ENCODE data around the gene UPB1. TPM values are rescaled to one million over a fixed set of nuclear protein-coding genes. Genes with fewer than 3 reads are reported as not detected.

UPB1 gene
- total and polyA plus RNA-seq, 10 of the 15 experiments (the other 5 are each of a cell fraction or from before 2014, with no cell fraction given): 0.89 to 20.5 (median 3.1) TPM

DNA sequence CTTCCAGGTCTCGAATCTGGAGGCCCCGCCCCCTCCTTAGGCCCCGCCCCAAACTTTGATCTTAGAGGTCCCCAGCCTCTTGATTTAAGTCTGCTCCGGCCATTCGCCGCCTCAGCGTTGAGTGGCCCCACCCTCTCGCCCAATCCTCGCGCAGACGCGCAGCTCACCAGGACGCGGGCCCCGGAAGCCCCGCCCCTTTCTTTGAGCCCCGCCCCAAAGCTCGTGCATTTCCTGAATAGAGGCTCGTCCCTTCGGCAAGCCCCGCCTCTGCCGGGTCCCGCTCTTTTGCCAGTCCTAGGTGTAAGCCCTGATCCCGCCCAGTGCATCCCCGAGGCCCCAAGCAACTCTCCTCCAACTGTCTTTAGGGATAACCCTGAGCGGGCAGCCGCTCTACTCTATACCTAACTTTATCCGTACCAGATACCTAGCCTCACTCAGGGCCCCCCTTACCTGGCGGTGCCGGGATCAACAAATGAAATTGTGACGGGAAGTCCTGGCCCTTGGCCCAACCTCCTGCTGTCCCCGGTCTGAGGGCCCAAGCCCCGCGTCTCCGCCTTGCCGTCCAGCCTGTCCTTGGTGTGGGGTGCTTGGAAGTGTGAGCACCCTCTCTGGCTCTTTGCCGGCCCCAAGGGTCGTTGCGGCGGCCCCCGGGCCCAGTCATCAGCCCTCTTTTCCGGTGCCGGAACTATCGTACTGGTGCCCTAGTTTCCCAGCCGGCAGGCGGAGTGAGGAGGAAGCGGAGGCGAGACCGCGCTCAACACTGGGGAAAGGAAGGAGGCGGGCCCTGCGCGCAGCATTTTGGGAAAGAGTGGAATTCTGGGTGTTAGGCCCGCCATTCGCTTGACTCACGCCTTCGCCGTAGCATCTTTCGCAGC is 60.3 kb downstream of the UPB1 start, which contains the start of gene SNRPD3 (continued):
- TF ChIP-seq, protein P1, sequence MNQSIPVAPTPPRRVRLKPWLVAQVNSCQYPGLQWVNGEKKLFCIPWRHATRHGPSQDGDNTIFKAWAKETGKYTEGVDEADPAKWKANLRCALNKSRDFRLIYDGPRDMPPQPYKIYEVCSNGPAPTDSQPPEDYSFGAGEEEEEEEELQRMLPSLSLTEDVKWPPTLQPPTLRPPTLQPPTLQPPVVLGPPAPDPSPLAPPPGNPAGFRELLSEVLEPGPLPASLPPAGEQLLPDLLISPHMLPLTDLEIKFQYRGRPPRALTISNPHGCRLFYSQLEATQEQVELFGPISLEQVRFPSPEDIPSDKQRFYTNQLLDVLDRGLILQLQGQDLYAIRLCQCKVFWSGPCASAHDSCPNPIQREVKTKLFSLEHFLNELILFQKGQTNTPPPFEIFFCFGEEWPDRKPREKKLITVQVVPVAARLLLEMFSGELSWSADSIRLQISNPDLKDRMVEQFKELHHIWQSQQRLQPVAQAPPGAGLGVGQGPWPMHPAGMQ (IDR thresholded peaks at IDR 0.05; ENCODE audit: borderline replicate concordance): no peak
- TF ChIP-seq SMAD5 (IDR thresholded peaks at IDR 0.05; ENCODE audit: low read depth): no peak; the same call in 1 of the 2 replicates
- TF ChIP-seq, protein P2, sequence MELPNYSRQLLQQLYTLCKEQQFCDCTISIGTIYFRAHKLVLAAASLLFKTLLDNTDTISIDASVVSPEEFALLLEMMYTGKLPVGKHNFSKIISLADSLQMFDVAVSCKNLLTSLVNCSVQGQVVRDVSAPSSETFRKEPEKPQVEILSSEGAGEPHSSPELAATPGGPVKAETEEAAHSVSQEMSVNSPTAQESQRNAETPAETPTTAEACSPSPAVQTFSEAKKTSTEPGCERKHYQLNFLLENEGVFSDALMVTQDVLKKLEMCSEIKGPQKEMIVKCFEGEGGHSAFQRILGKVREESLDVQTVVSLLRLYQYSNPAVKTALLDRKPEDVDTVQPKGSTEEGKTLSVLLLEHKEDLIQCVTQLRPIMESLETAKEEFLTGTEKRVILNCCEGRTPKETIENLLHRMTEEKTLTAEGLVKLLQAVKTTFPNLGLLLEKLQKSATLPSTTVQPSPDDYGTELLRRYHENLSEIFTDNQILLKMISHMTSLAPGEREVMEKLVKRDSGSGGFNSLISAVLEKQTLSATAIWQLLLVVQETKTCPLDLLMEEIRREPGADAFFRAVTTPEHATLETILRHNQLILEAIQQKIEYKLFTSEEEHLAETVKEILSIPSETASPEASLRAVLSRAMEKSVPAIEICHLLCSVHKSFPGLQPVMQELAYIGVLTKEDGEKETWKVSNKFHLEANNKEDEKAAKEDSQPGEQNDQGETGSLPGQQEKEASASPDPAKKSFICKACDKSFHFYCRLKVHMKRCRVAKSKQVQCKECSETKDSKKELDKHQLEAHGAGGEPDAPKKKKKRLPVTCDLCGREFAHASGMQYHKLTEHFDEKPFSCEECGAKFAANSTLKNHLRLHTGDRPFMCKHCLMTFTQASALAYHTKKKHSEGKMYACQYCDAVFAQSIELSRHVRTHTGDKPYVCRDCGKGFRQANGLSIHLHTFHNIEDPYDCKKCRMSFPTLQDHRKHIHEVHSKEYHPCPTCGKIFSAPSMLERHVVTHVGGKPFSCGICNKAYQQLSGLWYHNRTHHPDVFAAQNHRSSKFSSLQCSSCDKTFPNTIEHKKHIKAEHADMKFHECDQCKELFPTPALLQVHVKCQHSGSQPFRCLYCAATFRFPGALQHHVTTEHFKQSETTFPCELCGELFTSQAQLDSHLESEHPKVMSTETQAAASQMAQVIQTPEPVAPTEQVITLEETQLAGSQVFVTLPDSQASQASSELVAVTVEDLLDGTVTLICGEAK (IDR thresholded peaks at IDR 0.05; ENCODE audit: borderline replicate concordance): peak; percentile 99
- TF ChIP-seq, protein P3, sequence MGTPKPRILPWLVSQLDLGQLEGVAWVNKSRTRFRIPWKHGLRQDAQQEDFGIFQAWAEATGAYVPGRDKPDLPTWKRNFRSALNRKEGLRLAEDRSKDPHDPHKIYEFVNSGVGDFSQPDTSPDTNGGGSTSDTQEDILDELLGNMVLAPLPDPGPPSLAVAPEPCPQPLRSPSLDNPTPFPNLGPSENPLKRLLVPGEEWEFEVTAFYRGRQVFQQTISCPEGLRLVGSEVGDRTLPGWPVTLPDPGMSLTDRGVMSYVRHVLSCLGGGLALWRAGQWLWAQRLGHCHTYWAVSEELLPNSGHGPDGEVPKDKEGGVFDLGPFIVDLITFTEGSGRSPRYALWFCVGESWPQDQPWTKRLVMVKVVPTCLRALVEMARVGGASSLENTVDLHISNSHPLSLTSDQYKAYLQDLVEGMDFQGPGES (IDR thresholded peaks at IDR 0.05): no peak
- peak in 1 of 2 experiments; percentile 74; a peak in 2 of 4 replicates for TF ChIP-seq ETV6 (conservative IDR thresholded peaks at IDR 0.05 in 1 of 2, IDR thresholded peaks at IDR 0.05 in 1 of 2; ENCODE audit: borderline replicate concordance in 1 of 2, low read depth in 1 of 2)
- TF ChIP-seq NFYB (IDR thresholded peaks at IDR 0.05; ENCODE audit: insufficient read depth, low read depth, low read length): peak; percentile 60; the same call in 1 of the 2 replicates
- TF ChIP-seq FOS (IDR thresholded peaks at IDR 0.05; ENCODE audit: borderline replicate concordance, extremely low read depth, insufficient read length): peak; percentile 25
- peak in 1 of 2 experiments; percentile 39; a peak in 1 of 4 replicates for TF ChIP-seq EP300 (IDR thresholded peaks at IDR 0.05; ENCODE audit: borderline replicate concordance in 1 of 2, control insufficient read depth in 1 of 2, low read depth in 2 of 2, low read length in 2 of 2)
- peak; percentile 45 for TF ChIP-seq MEF2B (IDR thresholded peaks at IDR 0.05; ENCODE audit: partially characterized antibody, poor library complexity, severe bottlenecking)
- peak; percentile 98; the same call in 1 of the 2 replicates for TF ChIP-seq RB1 (IDR thresholded peaks at IDR 0.05; ENCODE audit: borderline replicate concordance)
- TF ChIP-seq, protein P4, sequence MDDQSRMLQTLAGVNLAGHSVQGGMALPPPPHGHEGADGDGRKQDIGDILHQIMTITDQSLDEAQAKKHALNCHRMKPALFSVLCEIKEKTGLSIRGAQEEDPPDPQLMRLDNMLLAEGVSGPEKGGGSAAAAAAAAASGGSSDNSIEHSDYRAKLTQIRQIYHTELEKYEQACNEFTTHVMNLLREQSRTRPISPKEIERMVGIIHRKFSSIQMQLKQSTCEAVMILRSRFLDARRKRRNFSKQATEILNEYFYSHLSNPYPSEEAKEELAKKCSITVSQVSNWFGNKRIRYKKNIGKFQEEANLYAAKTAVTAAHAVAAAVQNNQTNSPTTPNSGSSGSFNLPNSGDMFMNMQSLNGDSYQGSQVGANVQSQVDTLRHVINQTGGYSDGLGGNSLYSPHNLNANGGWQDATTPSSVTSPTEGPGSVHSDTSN (IDR thresholded peaks at IDR 0.05; ENCODE audit: insufficient replicate concordance, low read depth, low read length): peak; percentile 88
- TF ChIP-seq ZNF217 (IDR thresholded peaks at IDR 0.05): peak; percentile 39; the same call in 1 of the 2 replicates
- no peak for TF ChIP-seq RAD51 (IDR thresholded peaks at IDR 0.05)
- TF ChIP-seq ATF3 (IDR thresholded peaks at IDR 0.05; ENCODE audit: borderline replicate concordance, extremely low read depth, low read depth, low read length): no peak
- peak; percentile 87 for TF ChIP-seq KLF5 (IDR thresholded peaks at IDR 0.05; ENCODE audit: partially characterized antibody)
- TF ChIP-seq SIN3A (IDR thresholded peaks at IDR 0.05; ENCODE audit: low read depth, low read length): peak; percentile 94
- no peak for TF ChIP-seq EZH2 (IDR thresholded peaks at IDR 0.05; ENCODE audit: borderline replicate concordance, control insufficient read depth, low read depth, low read length)
- TF ChIP-seq LARP7 (IDR thresholded peaks at IDR 0.05): peak; percentile 99
- peak; percentile 71 for TF ChIP-seq RUNX3 (IDR thresholded peaks at IDR 0.05; ENCODE audit: low read length)

Data from GM12878 (cell line).